GM18498 (cell line): ENCODE results near the gene CSTF2T.

Source experiments
- ATAC-seq: cut with Tn5 transposase; IDR thresholded peaks from one replicate; pipeline ENCODE4 v1.9.1; 2021; ENCODE audit warnings: mild to moderate bottlenecking, moderate library complexity; ENCODE audit not compliant: unreplicated experiment

Gene CSTF2T

DNA sequence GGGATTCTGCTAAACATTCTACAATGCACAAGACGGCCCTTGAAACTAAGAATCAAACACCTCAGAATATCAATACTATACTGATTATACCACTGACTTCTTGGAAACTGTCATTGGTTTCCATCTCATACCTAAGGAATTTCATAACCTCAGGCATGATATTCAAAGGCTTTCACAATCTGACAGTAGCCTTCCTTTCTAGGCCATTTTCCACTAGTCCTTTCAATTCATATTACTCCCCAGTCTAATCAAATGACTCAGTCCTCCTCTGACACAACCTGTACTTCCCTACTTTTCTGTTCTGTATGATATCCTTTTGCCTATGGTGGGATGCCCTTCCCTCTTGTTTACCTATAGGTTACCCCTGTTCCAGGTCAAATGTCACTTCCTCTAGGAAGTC lies 48.3 kb downstream of the CSTF2T start:
- no peak for ATAC-seq

DNA sequence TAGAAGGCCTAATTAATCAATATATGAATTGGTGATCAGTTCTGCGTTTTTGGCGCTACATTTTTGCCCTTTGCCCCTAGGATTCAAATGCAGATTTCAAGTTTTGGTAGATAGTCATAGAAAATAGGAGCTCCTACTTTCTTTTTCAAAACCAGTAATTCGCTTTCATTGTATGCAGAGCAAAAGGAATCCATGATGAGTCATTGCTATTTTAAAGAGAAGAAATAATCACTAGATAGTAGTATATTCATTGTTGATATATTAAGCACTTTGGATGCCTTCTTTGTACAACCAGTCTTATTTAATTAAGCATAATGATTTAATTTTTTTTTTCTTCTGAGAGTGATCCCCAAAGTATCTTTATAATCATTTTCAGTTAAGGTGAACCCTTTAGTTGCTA lies 50.3 kb downstream of the CSTF2T start:
- ATAC-seq = no peak
